ENCODE measurements around the gene ADAM30.
"Not testable (repeated sequence)": the region's sequence is repeated elsewhere in the genome, so short reads cannot be mapped to it uniquely, and the experiment has no call there.

The ADAM30 gene

GRCh38 chr1:119879510-119880434 lies 16.5 kb downstream of the ADAM30 start:
- DNase-seq (ENCODE audit: low read depth in 2 of 3, low spot score in 1 of 3): no peak

GRCh38 chr1:119878171-119878570 lies 18.1 kb downstream of the ADAM30 start:
- DNase-seq (ENCODE audit: low read depth in 2 of 3, low spot score in 1 of 3): no peak

GRCh38 chr1:119874186-119874585 lies 22.1 kb downstream of the ADAM30 start:
- no peak for DNase-seq (ENCODE audit: low read depth in 2 of 3, low spot score in 1 of 3)

- no peak for DNase-seq (ENCODE audit: low read depth in 2 of 3, low spot score in 1 of 3)
These were observed 22.9 kb downstream of the ADAM30 start for GRCh38 chr1:119873135-119874015.

GRCh38 chr1:119871881-119872280 lies 24.4 kb downstream of the ADAM30 start:
- DNase-seq (ENCODE audit: low read depth in 2 of 3, low spot score in 1 of 3): no peak

GRCh38 chr1:119870917-119871596 lies 25.3 kb downstream of the ADAM30 start:
- DNase-seq (ENCODE audit: low read depth in 2 of 3, low spot score in 1 of 3): peak; percentile 43 to 80 (median 61)

GRCh38 chr1:119869995-119870394 lies 26.3 kb downstream of the ADAM30 start:
- no peak for DNase-seq (ENCODE audit: low read depth in 2 of 3, low spot score in 1 of 3)

GRCh38 chr1:119868176-119868575 lies 28.1 kb downstream of the ADAM30 start:
- no peak for DNase-seq (ENCODE audit: low read depth in 2 of 3, low spot score in 1 of 3)

GRCh38 chr1:119866451-119866850 lies 29.9 kb downstream of the ADAM30 start:
- no peak for DNase-seq (ENCODE audit: low read depth in 2 of 3, low spot score in 1 of 3)

GRCh38 chr1:119865627-119866026 lies 30.7 kb downstream of the ADAM30 start:
- no peak for DNase-seq (ENCODE audit: low read depth in 2 of 3, low spot score in 1 of 3)

GRCh38 chr1:119862276-119862675 lies 34.0 kb downstream of the ADAM30 start:
- DNase-seq (ENCODE audit: low read depth in 2 of 3, low spot score in 1 of 3): no peak

- no peak for DNase-seq (ENCODE audit: low read depth in 2 of 3, low spot score in 1 of 3)
These were observed 34.8 kb downstream of the ADAM30 start for GRCh38 chr1:119861547-119861946.

- no peak for DNase-seq (ENCODE audit: low read depth in 2 of 3, low spot score in 1 of 3)
These were observed 36.7 kb downstream of the ADAM30 start for GRCh38 chr1:119859647-119860046.

- not testable (repeated sequence) for DNase-seq (ENCODE audit: low read depth in 2 of 3, low spot score in 1 of 3)
These were observed 37.6 kb downstream of the ADAM30 start for GRCh38 chr1:119858556-119859214.

GRCh38 chr1:119858126-119858525 lies 38.2 kb downstream of the ADAM30 start:
- DNase-seq (ENCODE audit: low read depth in 2 of 3, low spot score in 1 of 3): no peak

- DNase-seq (ENCODE audit: low read depth in 2 of 3, low spot score in 1 of 3): no peak
These were observed 43.2 kb downstream of the ADAM30 start for GRCh38 chr1:119853155-119853554.

- DNase-seq (ENCODE audit: low read depth in 2 of 3, low spot score in 1 of 3): not testable (repeated sequence)
These were observed 52.1 kb downstream of the ADAM30 start for GRCh38 chr1:119844206-119844605.
